GM23248 (cell line): ENCODE measurements around the gene MAGEL2. TPM values are rescaled to one million over a fixed set of nuclear protein-coding genes. Genes with fewer than 3 reads are reported as not detected.

ENCODE experiments used
- DNase-seq: peaks from one replicate; pipeline ENCODE4 v3.0.0-alpha.2; 2015
- H2AFZ ChIP-seq: fragments of 200-600 bp; sonication (generic); 2 replicates; pipeline ENCODE4 v1.6.1; 2016; ENCODE audit warnings: antibody characterized with exemption
- H3F3A ChIP-seq: fragments of 200-600 bp; sonication (generic); 2 replicates; pipeline ENCODE4 v1.6.1; 2016; ENCODE audit warnings: mild to moderate bottlenecking, antibody characterized with exemption, mixed run types; ENCODE audit not compliant: insufficient read depth
- H3K27ac ChIP-seq: fragments of 200-600 bp; sonication (generic); 2 replicates; pipeline ENCODE4 v1.5.1; 2016; ENCODE audit warnings: mild to moderate bottlenecking
- H3K27me3 ChIP-seq: fragments of 200-600 bp; sonication (generic); replicated peaks from 2 replicates; pipeline ENCODE4 v1.6.1; 2016; ENCODE audit warnings: mild to moderate bottlenecking; ENCODE audit not compliant: insufficient read depth
- H3K36me3 ChIP-seq: fragments of 200-600 bp; sonication (generic); 2 replicates; pipeline ENCODE4 v1.6.1; 2016; ENCODE audit warnings: low read depth, mild to moderate bottlenecking
- H3K4me1 ChIP-seq: fragments of 200-600 bp; sonication (generic); 2 replicates; pipeline ENCODE4 v1.6.1; 2016; ENCODE audit warnings: mild to moderate bottlenecking; ENCODE audit not compliant: insufficient read depth
- H3K4me2 ChIP-seq: fragments of 200-600 bp; sonication (generic); one replicate; pipeline ENCODE4 v1.6.1; 2016; ENCODE audit warnings: mild to moderate bottlenecking; ENCODE audit not compliant: unreplicated experiment
- H3K4me3 ChIP-seq: fragments of 200-600 bp; sonication (generic); 2 replicates; pipeline ENCODE4 v1.5.1; 2016; ENCODE audit warnings: mild to moderate bottlenecking
- H3K79me2 ChIP-seq: fragments of 200-600 bp; sonication (generic); 2 replicates; pipeline ENCODE4 v1.6.1; 2016; ENCODE audit warnings: mild to moderate bottlenecking; ENCODE audit not compliant: insufficient read depth
- H3K9ac ChIP-seq: fragments of 200-600 bp; sonication (generic); 2 replicates; pipeline ENCODE4 v1.6.1; 2016; ENCODE audit warnings: mild to moderate bottlenecking
- H3K9me2 ChIP-seq: fragments of 200-600 bp; sonication (generic); 2 replicates; pipeline ENCODE4 v1.6.1; 2016; ENCODE audit warnings: mixed run types, mild to moderate bottlenecking, moderate library complexity; ENCODE audit not compliant: insufficient read depth
- H3K9me3 ChIP-seq: fragments of 200-600 bp; sonication (generic); one replicate; pipeline ENCODE4 v1.6.1; 2017; ENCODE audit warnings: low read depth
- H4K20me1 ChIP-seq: fragments of 200-600 bp; sonication (generic); 2 replicates; pipeline ENCODE4 v1.6.0; 2016; ENCODE audit not compliant: insufficient read depth
- EZH2 ChIP-seq: fragments of 200-600 bp; sonication (generic); IDR thresholded peaks from 2 replicates; pipeline ENCODE4 v1.6.1; 2018; ENCODE audit warnings: antibody characterized with exemption, mild to moderate bottlenecking; ENCODE audit not compliant: insufficient read depth, poor library complexity, severe bottlenecking
- EZH2phosphoT487 ChIP-seq: fragments of 200-600 bp; sonication (generic); IDR thresholded peaks from 2 replicates; pipeline ENCODE4 v1.6.1; 2018; ENCODE audit warnings: antibody characterized with exemption, moderate library complexity, mild to moderate bottlenecking, low read depth; ENCODE audit not compliant: insufficient read depth
- WGBS, 2 experiments: methylation state at CpG; one replicate each; pipeline ENCODE4 v1.1.6; 2015 to 2017; ENCODE audit warnings: low lambda C conversion rate in 2 of 2, low coverage in 1 of 2; ENCODE audit errors: missing lambda C conversion rate in 2 of 2; 5-methylcytosine and 5-hydroxymethylcytosine counted together
- in situ Hi-C: fragments of 300-500 bp; cut with MboI; formaldehyde crosslinking; loops from 2 replicates; pipeline ENCODE4 v1.15.0; 2020
- polyA plus RNA-seq: library from polyadenylated mRNA; unstranded; fragments of >200 nt; fragmentation: Nextera tagmentation; extraction: Ambion mirVana; gene quantifications from 2 replicates; pipeline ENCODE4 v1.2.1, GENCODE V29; 2016
- total RNA-seq: library from RNA; depleted of rRNA; stranded (reverse); fragments of >200 nt; shearing (Covaris generic); gene quantifications from 2 replicates; pipeline ENCODE4 v1.2.3, GENCODE V29; 2014

Gene MAGEL2
- total and polyA plus RNA-seq, 2 experiments from 2014 or later, result 0.14 to 0.22 TPM

DNA sequence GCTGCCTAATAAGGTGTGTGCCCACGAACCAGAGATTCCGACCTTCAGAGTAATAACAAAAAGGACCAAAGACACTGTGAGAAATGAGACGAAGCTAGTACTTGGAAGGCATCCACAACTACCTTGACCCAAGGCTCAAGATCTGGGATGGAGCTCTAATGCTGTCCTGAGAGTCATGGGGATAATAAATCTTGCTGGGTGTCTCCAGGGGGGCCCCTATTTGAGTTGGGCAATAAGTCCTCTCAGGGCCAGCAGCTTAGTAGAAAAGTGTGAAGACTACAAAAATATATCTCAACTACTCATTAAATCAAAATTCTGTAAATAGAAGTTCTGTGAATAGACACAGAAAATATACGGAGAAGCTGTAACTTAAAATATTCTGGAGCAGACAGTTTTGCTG is 42.3 kb upstream of the MAGEL2 start:
- H3K79me2 ChIP-seq, result peaks cover 6% of the 10 kb centered on the region
- WGBS, 2 experiments, result 43 to 53% methylated on average over 4 of the region's 4 CpGs
- no peaks in the 10 kb centered on the region for H4K20me1 ChIP-seq
- in situ Hi-C loops, result no loop called here
- no peak overlapping the region for H3K27ac ChIP-seq
- H3K27me3 ChIP-seq, result no peaks in the 10 kb centered on the region
- DNase-seq, result no peak
- H3K4me1 ChIP-seq, result peaks cover 9% of the 10 kb centered on the region; the same call in 1 of the 2 replicates
- H3F3A ChIP-seq, result no peaks in the 10 kb centered on the region
- no peaks in the 10 kb centered on the region for H3K9me3 ChIP-seq
- H2AFZ ChIP-seq, result no peak overlapping the region
- H3K36me3 ChIP-seq, result no peaks in the 10 kb centered on the region
- H3K4me2 ChIP-seq, result no peak overlapping the region
- no peak for TF ChIP-seq EZH2phosphoT487
- no peak for TF ChIP-seq EZH2
- H3K4me3 ChIP-seq, result no peak overlapping the region
- H3K9ac ChIP-seq, result no peak overlapping the region
- no peaks in the 10 kb centered on the region for H3K9me2 ChIP-seq

DNA sequence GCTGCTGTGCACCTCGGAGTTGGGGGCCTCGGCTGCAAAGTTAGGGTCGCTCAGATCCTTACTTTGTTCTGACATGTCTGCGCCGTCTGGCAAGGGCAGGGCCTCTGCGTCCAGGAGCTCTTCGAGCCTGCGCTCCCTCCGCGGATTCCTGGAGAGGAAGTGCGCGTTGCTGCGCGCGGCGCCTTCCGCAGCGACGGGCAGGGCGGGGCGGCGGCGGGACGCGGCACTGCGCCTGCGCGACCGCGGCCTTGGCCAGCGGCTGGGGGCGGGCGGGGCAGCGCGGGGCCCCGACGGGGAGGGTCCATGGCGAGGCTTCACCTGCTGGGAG is 39.4 kb upstream of the MAGEL2 start, which contains the start of gene NDN:
Gene NDN, minus strand, starts transcription at position 163 of the 328 bp plus-strand sequence. Its CDS starts 88 bp downstream, at position 75.
- Histone ChIP-seq H3K79me2 (peaks cover 6% of the 10 kb centered on the region), H3K9me2 (no peaks in the 10 kb centered on the region), H3K9ac (peak within 1 kb of the TSS; percentile 73), H3K9me3 (no peaks in the 10 kb centered on the region), H2AFZ (peak within 1 kb of the TSS; percentile 74), H3K36me3 (no peaks in the 10 kb centered on the region), H3K4me1 (peaks cover 9% of the 10 kb centered on the region; the same call in 1 of the 2 replicates), H3F3A (no peaks in the 10 kb centered on the region), H3K27ac (peak within 1 kb of the TSS; percentile 28), H4K20me1 (no peaks in the 10 kb centered on the region), H3K4me2 (peak within 1 kb of the TSS; percentile 49), H3K27me3 (no peaks in the 10 kb centered on the region), H3K4me3 (peak within 1 kb of the TSS; percentile 64)
- in situ Hi-C loops, result no loop called here
- peak; percentile 72 for DNase-seq
- TF ChIP-seq EZH2phosphoT487, result no peak
- TF ChIP-seq EZH2, result no peak
- WGBS, 2 experiments, result 18 to 33% methylated on average over 3 to 38 of the region's 38 CpGs

DNA sequence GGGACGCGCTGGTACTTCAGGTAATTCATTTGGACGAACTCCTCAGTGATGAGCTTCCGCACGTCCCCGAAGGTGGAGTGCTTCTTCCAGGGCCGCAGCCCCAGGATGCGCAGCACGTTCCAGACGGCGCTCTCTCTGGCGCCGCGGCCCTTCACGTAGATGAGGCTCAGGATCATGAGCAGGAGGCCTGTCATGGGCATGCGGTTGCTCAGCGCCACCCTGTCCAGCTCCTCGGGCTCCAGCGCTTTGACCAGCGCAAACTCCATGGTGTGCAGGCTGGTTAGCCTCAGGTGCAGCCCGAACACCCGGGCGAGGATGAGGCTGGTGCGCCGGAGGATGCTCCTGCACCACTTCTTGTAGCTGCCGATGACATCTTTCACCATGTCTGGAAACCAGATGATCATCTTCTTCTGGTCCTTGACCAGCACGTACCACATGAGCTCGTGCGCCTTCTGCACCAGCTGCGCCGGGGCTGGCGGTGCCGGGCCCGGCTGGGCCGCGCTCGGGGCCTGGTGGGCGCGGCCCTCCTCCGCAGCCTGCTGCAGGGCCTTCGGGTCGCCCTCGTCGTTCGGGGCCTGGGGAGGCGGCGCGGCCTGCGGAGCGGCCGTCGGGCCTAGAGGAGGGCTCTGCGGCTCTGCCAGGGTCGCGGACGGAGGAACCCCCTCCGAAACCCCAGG is 38.9 kb upstream of the MAGEL2 start:
- peak; percentile 45 for DNase-seq
- H3K27ac ChIP-seq, result peak overlapping the region; percentile 28

DNA sequence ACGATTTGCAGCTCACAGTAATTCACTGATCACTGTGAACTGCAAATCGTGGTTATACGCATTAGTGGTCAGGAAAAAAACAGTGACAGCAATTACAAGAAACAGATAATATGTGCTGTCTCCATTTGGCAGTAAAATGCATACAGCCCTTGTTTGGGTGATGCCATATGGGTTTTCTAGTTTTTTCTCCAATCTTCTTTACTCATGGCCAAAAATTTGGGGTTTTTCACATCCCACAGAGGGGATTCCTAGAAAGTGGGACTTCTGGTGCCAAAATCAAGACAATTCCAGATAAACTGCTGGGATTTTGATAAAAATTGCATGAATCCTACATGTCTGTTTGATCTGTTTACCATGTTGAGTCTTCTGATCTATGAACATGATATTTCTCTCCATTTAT is 23.8 kb upstream of the MAGEL2 start:
- H3K27ac ChIP-seq, result no peak overlapping the region
- H3K4me3 ChIP-seq, result no peak overlapping the region
- H2AFZ ChIP-seq, result no peak overlapping the region
- no peaks in the 10 kb centered on the region for H3K9me3 ChIP-seq
- H4K20me1 ChIP-seq, result no peaks in the 10 kb centered on the region
- no peak overlapping the region for H3K9ac ChIP-seq
- no peaks in the 10 kb centered on the region for H3K27me3 ChIP-seq
- H3K36me3 ChIP-seq, result no peaks in the 10 kb centered on the region
- no peaks in the 10 kb centered on the region for H3K4me1 ChIP-seq
- H3F3A ChIP-seq, result no peaks in the 10 kb centered on the region
- H3K79me2 ChIP-seq, result no peaks in the 10 kb centered on the region
- H3K4me2 ChIP-seq, result no peak overlapping the region
- WGBS, 2 experiments, result 5 to 9% methylated on average over 3 of the region's 3 CpGs
- no peak for DNase-seq
- no peak for TF ChIP-seq EZH2
- no peak for TF ChIP-seq EZH2phosphoT487
- in situ Hi-C loops, result no loop called here
- H3K9me2 ChIP-seq, result no peaks in the 10 kb centered on the region

More for the DNA sequence above, 38.9 kb upstream of the MAGEL2 start:
- no peaks in the 10 kb centered on the region for H3K9me2 ChIP-seq
- H2AFZ ChIP-seq, result peak overlapping the region; percentile 74
- WGBS, 2 experiments, result 30 to 34% methylated on average over 45 to 53 of the region's 57 CpGs
- peak overlapping the region; percentile 64 for H3K4me3 ChIP-seq
- H3K27me3 ChIP-seq, result no peaks in the 10 kb centered on the region
- TF ChIP-seq EZH2 (no peak), EZH2phosphoT487 (no peak)
- H4K20me1 ChIP-seq, result no peaks in the 10 kb centered on the region
- H3K4me2 ChIP-seq, result peak overlapping the region; percentile 49
- no peaks in the 10 kb centered on the region for H3K36me3 ChIP-seq
- H3K4me1 ChIP-seq, result peaks cover 9% of the 10 kb centered on the region; the same call in 1 of the 2 replicates
- H3K79me2 ChIP-seq, result peaks cover 6% of the 10 kb centered on the region
- in situ Hi-C loops, result no loop called here
- H3F3A ChIP-seq, result no peaks in the 10 kb centered on the region
- H3K9me3 ChIP-seq, result no peaks in the 10 kb centered on the region
- peak overlapping the region; percentile 73 for H3K9ac ChIP-seq
